ENCODE results near the gene DNAJB2. TPM values are rescaled to one million over a fixed set of nuclear protein-coding genes. Genes with fewer than 3 reads are reported as not detected.

The DNAJB2 gene
- total and polyA plus RNA-seq, 2 of the 8 experiments (the other 6 are each of a cell fraction or from before 2014, with no cell fraction given), result 21.0 to 26.3 TPM

- no peaks in the 10 kb centered on the region for H3K36me3 ChIP-seq (ENCODE audit: control insufficient read depth in 2 of 4, insufficient read depth in 4 of 4, low read length in 3 of 4)
- H2BK12ac ChIP-seq (ENCODE audit: low read depth, low read length), result no peak overlapping the region
- TF ChIP-seq ATF3 (IDR thresholded peaks at IDR 0.05; ENCODE audit: insufficient read depth, low read depth, low read length) (no peak), SRF (IDR thresholded peaks at IDR 0.05; ENCODE audit: low read depth, low read length) (no peak), EGR1 (IDR thresholded peaks at IDR 0.05; ENCODE audit: borderline replicate concordance, low read depth, low read length) (no peak), SAP30 (IDR thresholded peaks at IDR 0.05; ENCODE audit: insufficient read depth, insufficient replicate concordance, low read length) (no peak)
- no peak overlapping the region for H3K18ac ChIP-seq (ENCODE audit: extremely low read depth, low read length)
- H4K91ac ChIP-seq (replicated peaks; ENCODE audit: insufficient read length, low read length), result no peak overlapping the region
- 82% methylated on average over 6 of the region's 6 CpGs; no CpG with 5 or more reads in 1 of the 2 experiments for WGBS, 2 experiments (ENCODE audit: extremely low coverage in 1 of 2, insufficient coverage in 1 of 2, insufficient read length in 1 of 2, insufficient replicate concordance in 2 of 2, low coverage in 1 of 2, low lambda C conversion rate in 2 of 2, missing lambda C conversion rate in 1 of 2)
- no peaks in the 10 kb centered on the region for H3K79me2 ChIP-seq (ENCODE audit: control insufficient read depth in 1 of 2, insufficient read depth in 2 of 2, low read length in 2 of 2)
- ChIA-PET POLR2A (ENCODE audit: partially characterized antibody) (interaction anchor here (1.0 to 3.7 kb wide), 4 partner anchors 12 to 80 kb away, joined by 3 to 19 read pairs (median 5); partner anchors contain the start of genes ABCB6, GLB1L and STK16), CTCF (ENCODE audit: partially characterized antibody) (interaction anchor here (0.6 to 13.4 kb wide), 46 partner anchors 7 to 297 kb away, joined by 3 to 118 read pairs (median 4); partner anchors contain the start of genes DNAJB2, GLB1L, PTPRN and SLC23A3)
- no peak overlapping the region for H2BK5ac ChIP-seq (ENCODE audit: low read depth, low read length)
- H3K4me3 ChIP-seq (ENCODE audit: extremely low read depth in 1 of 4, insufficient read depth in 2 of 4, low read depth in 3 of 4, low read length in 4 of 4), result no peak overlapping the region
- H4K5ac ChIP-seq (ENCODE audit: insufficient read length, low read depth, low read length), result no peak overlapping the region
- H3K4me1 ChIP-seq (replicated peaks in 1 of 4; ENCODE audit: control insufficient read depth in 3 of 4, insufficient read depth in 4 of 4, low read length in 3 of 4), result peaks cover 0 to 4% (median 3%) of the 10 kb centered on the region in 4 experiments; a peak in 4 of 7 replicates
- no peak overlapping the region for H3K4me2 ChIP-seq (ENCODE audit: insufficient read depth in 1 of 2, low read depth in 2 of 2, low read length in 2 of 2)
- H3K27me3 ChIP-seq (replicated peaks in 1 of 4; ENCODE audit: control insufficient read depth in 3 of 4, extremely low read depth in 1 of 4, insufficient read depth in 3 of 4, low read length in 3 of 4), result peaks cover 0 to 28% (median 15%) of the 10 kb centered on the region in 4 experiments; a peak in 6 of 7 replicates
- no peaks in the 10 kb centered on the region for H3K9me3 ChIP-seq (ENCODE audit: insufficient read depth in 2 of 2, low read depth in 1 of 2, low read length in 1 of 2)
- H3K14ac ChIP-seq (ENCODE audit: insufficient read length), result no peak overlapping the region
- H3K4ac ChIP-seq (replicated peaks; ENCODE audit: insufficient read length, low read depth, low read length), result no peak overlapping the region
- no peak overlapping the region for H3K27ac ChIP-seq (ENCODE audit: low read depth, low read length)
- FAIRE-seq (no peak), DNase-seq (ENCODE audit: low read depth in 1 of 2, low spot score in 2 of 2) (no peak)
- H3K79me1 ChIP-seq (ENCODE audit: low read depth, low read length), result no peaks in the 10 kb centered on the region; the same call in 1 of the 2 replicates
- H3K9ac ChIP-seq (replicated peaks in 1 of 4; ENCODE audit: extremely low read depth in 1 of 4, low read depth in 3 of 4, low read length in 3 of 4), result no peak overlapping the region
- 0 out of 2 replicates have a peak overlapping the region, but pooled peaks have one; percentile 4 for H4K8ac ChIP-seq (ENCODE audit: extremely low read depth, insufficient read depth, low read length)
- no peak overlapping the region for H2BK120ac ChIP-seq (replicated peaks; ENCODE audit: low read depth, low read length)
- peaks cover under 1% of the 10 kb centered on the region; the same call in 1 of the 2 replicates for H3K23me2 ChIP-seq (ENCODE audit: low read depth, low read length)
- H4K20me1 ChIP-seq (replicated peaks in 1 of 2; ENCODE audit: control insufficient read depth in 1 of 2, insufficient read depth in 2 of 2, low read length in 2 of 2), result no peaks in the 10 kb centered on the region
- peak overlapping the region; percentile 6; the same call in 1 of the 2 replicates for H2BK20ac ChIP-seq (ENCODE audit: low read length)
- no peak overlapping the region for H2AK5ac ChIP-seq (ENCODE audit: low read depth, low read length)
- H3K56ac ChIP-seq (replicated peaks; ENCODE audit: insufficient read length, low read depth, low read length), result no peak overlapping the region
- no peak overlapping the region for H2AFZ ChIP-seq (ENCODE audit: low read length)
- H3K23ac ChIP-seq (ENCODE audit: insufficient read length), result no peak overlapping the region
- no peak overlapping the region for H2BK15ac ChIP-seq (ENCODE audit: low read length)
Measured at GRCh38 chr2:219299372-219299760, 20.2 kb downstream of the DNAJB2 start.

All from H1 (cell line).